Activated CD4-positive, CD25-positive, alpha-beta regulatory T cell treated with anti-CD3 and anti-CD28 coated beads, Interleukin-2, amount 50 U/mL, for 16 hours (primary cell): ENCODE measurements around the gene RABEPK.
A peak's percentile ranks its signal among the peaks of the same experiment; 100 is the strongest.
"Not testable (repeated sequence)": the region's sequence is repeated elsewhere in the genome, so short reads cannot be mapped to it uniquely, and the experiment has no call there.

ENCODE experiments used
- DNase-seq: peaks from one replicate; pipeline ENCODE4 v3.0.0-alpha.2; 2020; ENCODE audit warnings: low read depth, low spot score

RABEPK gene

GRCh38 chr9:125195591-125195990 lies 4.8 kb upstream of the RABEPK start:
- not testable (repeated sequence) for DNase-seq

- no peak for DNase-seq
These were observed 2.7 kb downstream of the RABEPK start for GRCh38 chr9:125202846-125203618.

GRCh38 chr9:125204477-125204876 lies 4.1 kb downstream of the RABEPK start:
- DNase-seq, result no peak

- DNase-seq, result no peak
These were observed 13.8 kb downstream of the RABEPK start for GRCh38 chr9:125214186-125214585.

- DNase-seq, result no peak
These were observed 18.3 kb downstream of the RABEPK start for GRCh38 chr9:125218621-125219020.

GRCh38 chr9:125224858-125225257 lies 24.5 kb downstream of the RABEPK start:
- not testable (repeated sequence) for DNase-seq

GRCh38 chr9:125227761-125228160 lies 27.4 kb downstream of the RABEPK start:
- no peak for DNase-seq

- DNase-seq, result no peak
These were observed 33.3 kb downstream of the RABEPK start for GRCh38 chr9:125233678-125234077.

GRCh38 chr9:125234099-125234498 lies 33.8 kb downstream of the RABEPK start:
- not testable (repeated sequence) for DNase-seq

- DNase-seq, result no peak
These were observed 35.6 kb downstream of the RABEPK start for GRCh38 chr9:125235804-125236519.

GRCh38 chr9:125236520-125237159 lies 36.3 kb downstream of the RABEPK start:
- not testable (repeated sequence) for DNase-seq

GRCh38 chr9:125238127-125238914 lies 38.0 kb downstream of the RABEPK start:
- no peak for DNase-seq

- no peak for DNase-seq
These were observed 38.6 kb downstream of the RABEPK start for GRCh38 chr9:125238915-125239446.

- DNase-seq, result no peak
These were observed 39.6 kb downstream of the RABEPK start for GRCh38 chr9:125239631-125240597.

GRCh38 chr9:125240649-125240999 lies 40.3 kb downstream of the RABEPK start:
- DNase-seq, result no peak

GRCh38 chr9:125241000-125241862 lies 40.9 kb downstream of the RABEPK start, which contains the start of gene HSPA5:
HSPA5 (minus strand) TSS chr9:125241343; CDS start chr9:125241126, 217 bp downstream.
- DNase-seq, result peak; percentile 99

GRCh38 chr9:125241863-125242739 lies 41.8 kb downstream of the RABEPK start:
- no peak for DNase-seq

- DNase-seq, result no peak
These were observed 43.5 kb downstream of the RABEPK start for GRCh38 chr9:125243792-125244260.
